CD4-positive, alpha-beta T cell (primary cell): ENCODE data around the gene SDK2. TPM values are rescaled to one million over a fixed set of nuclear protein-coding genes. Genes with fewer than 3 reads are reported as not detected.

ENCODE experiments used
- ATAC-seq: fragments of 200-7000 bp; cut with Tn5 transposase; one replicate; pipeline ENCODE4 v1.10.0; 2022; ENCODE audit warnings: mild to moderate bottlenecking; ENCODE audit not compliant: poor library complexity
- CTCF ChIA-PET: fragments of 350-600 bp; sonication (Branson Sonifier 250); formaldehyde crosslinking; loops from one replicate; lab custom pipeline; 2021; ENCODE audit warnings: antibody characterized with exemption, inconsistent platforms; lab: Charles Lee
- POLR2A ChIA-PET: fragments of 350-600 bp; sonication (Branson Sonifier 250); formaldehyde crosslinking; loops from one replicate; lab custom pipeline; 2021; ENCODE audit warnings: antibody characterized with exemption, inconsistent platforms; lab: Charles Lee
- DNase-seq, 14 experiments: peaks; one replicate each; pipeline ENCODE4 v3.0.0-alpha.2; 2013 to 2020; ENCODE audit warnings: mixed read lengths in 2 of 14
- H3K27ac ChIP-seq, 2 donors: one replicate each; pipeline versions ENCODE4 v1.5.1 to v1.7.0; 2013; ENCODE audit warnings: low read length in 2 of 2, low read depth in 1 of 2, mild to moderate bottlenecking in 1 of 2
- H3K27me3 ChIP-seq, 2 experiments: 1 replicate in 1 of 2; 2 replicates in 1 of 2; pipeline versions ENCODE4 v1.6.1 to v1.7.0; 2013; ENCODE audit warnings: low read length in 2 of 2, control low read depth in 1 of 2, mild to moderate bottlenecking in 1 of 2, moderate library complexity in 1 of 2; ENCODE audit not compliant: insufficient read depth in 2 of 2, control insufficient read depth in 1 of 2
- H3K36me3 ChIP-seq: one replicate; pipeline ENCODE4 v1.6.1; 2013; ENCODE audit warnings: low read length, control low read depth; ENCODE audit not compliant: insufficient read depth
- H3K4me1 ChIP-seq: one replicate; pipeline ENCODE4 v1.6.1; 2013; ENCODE audit warnings: low read length, control low read depth; ENCODE audit not compliant: insufficient read depth
- H3K4me3 ChIP-seq: one replicate; pipeline ENCODE4 v1.5.1; 2013; ENCODE audit warnings: mild to moderate bottlenecking, low read length, moderate library complexity
- H3K9me3 ChIP-seq, 2 experiments: 1 replicate in 1 of 2; 2 replicates in 1 of 2; pipeline versions ENCODE4 v1.6.1 to v1.7.0; 2013; ENCODE audit warnings: low read length in 2 of 2, mild to moderate bottlenecking in 2 of 2, control low read depth in 1 of 2, moderate library complexity in 1 of 2; ENCODE audit not compliant: control insufficient read depth in 1 of 2, insufficient read depth in 1 of 2
- H3K27ac Mint-ChIP-seq: one replicate; pipeline ENCODE4 v1.8.0; 2020; ENCODE audit warnings: mixed read lengths
- H3K27me3 Mint-ChIP-seq: one replicate; pipeline ENCODE4 v1.8.0; 2021; ENCODE audit warnings: mixed read lengths
- H3K36me3 Mint-ChIP-seq: one replicate; pipeline ENCODE4 v1.8.0; 2021; ENCODE audit warnings: low read depth, mixed read lengths
- H3K4me1 Mint-ChIP-seq: one replicate; pipeline ENCODE4 v1.8.0; 2021; ENCODE audit warnings: low read depth, mixed read lengths
- H3K4me3 Mint-ChIP-seq: one replicate; pipeline ENCODE4 v1.8.0; 2020; ENCODE audit warnings: mild to moderate bottlenecking, mixed read lengths
- H3K9me3 Mint-ChIP-seq: one replicate; pipeline ENCODE4 v1.8.0; 2020; ENCODE audit warnings: mixed read lengths
- intact Hi-C, 2 experiments: fragments of 100-400 bp; cut with DNase I in 1 of 2; cut with micrococcal nuclease in 1 of 2; formaldehyde crosslinking; loops; one replicate each; pipeline versions ENCODE4 v1.15.1 to v1.9.0; 2023 to 2025; cut with DNase I, micrococcal nuclease
- total RNA-seq, 174 experiments: library from RNA in 2 of 174; stranded (reverse) in 2 of 174; gene quantifications; one replicate each; pipeline ENCODE4 v1.2.3 and lab custom pipeline; 2021 to 2026
- TF ChIP-seq, protein P1 (sequence below): fragments of 200-600 bp; IDR thresholded peaks from one replicate; pipeline ENCODE4 v1.8.0; 2022; ENCODE audit warnings: antibody characterized with exemption, mild to moderate bottlenecking

Gene SDK2
- total RNA-seq, 2 experiments from 2014 or later: 8.1 to 8.2 TPM

- no peaks in the 10 kb centered on the region for H3K9me3 Mint-ChIP-seq
- no peak overlapping the region for H3K4me3 Mint-ChIP-seq
- H3K36me3 Mint-ChIP-seq: no peaks in the 10 kb centered on the region
Observed at GRCh38 chr17:73346501-73347162, 297.6 kb downstream of the SDK2 start.

DNA sequence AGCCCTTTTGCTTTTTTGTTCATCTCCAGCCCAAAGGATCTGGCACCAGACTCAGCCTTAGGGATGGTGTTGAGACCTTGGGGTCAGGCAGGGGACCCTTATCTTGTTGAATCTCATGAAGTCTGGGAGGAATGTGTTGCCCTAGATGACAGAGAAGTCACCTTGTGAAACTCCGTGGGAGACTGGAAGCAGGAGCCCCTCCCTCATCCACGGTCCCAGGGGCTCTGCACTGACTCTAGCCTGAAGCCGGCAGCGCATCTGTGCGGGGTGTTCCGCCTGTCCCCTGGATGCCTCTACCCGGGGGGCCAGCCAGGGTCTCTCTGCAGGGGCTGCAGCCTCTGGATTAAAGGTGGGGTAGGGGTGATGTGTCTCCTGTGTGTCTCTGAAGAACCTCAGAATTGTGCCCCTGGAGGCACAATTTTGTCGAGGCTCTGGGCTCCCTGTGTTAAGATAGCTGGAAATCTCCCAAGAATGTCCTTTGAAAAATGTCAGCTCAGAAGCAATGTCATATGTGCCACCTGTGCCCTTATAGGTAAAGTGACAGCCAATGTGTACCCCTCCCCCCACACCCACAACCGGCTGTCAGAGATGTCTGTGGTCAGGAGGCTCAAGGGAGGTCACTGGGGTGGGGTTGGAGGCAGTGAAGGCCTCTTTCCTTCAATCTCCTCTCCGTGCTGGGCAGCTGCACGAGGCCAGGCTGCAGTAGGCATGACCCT lies 300.3 kb downstream of the SDK2 start:
- ATAC-seq (no peak), DNase-seq (no peak)
- no peaks in the 10 kb centered on the region for H3K27me3 ChIP-seq
- no peaks in the 10 kb centered on the region for H3K36me3 Mint-ChIP-seq
- H3K27ac Mint-ChIP-seq: no peak overlapping the region
- ChIA-PET POLR2A (no interaction called here), CTCF (no interaction called here)
- H3K4me1 ChIP-seq: no peaks in the 10 kb centered on the region
- no peak overlapping the region for H3K4me3 ChIP-seq
- H3K4me3 Mint-ChIP-seq: no peak overlapping the region
- H3K36me3 ChIP-seq: no peaks in the 10 kb centered on the region
- intact Hi-C loops: no loop called here
- H3K27me3 Mint-ChIP-seq: no peaks in the 10 kb centered on the region
- no peaks in the 10 kb centered on the region for H3K4me1 Mint-ChIP-seq
- H3K9me3 Mint-ChIP-seq: no peaks in the 10 kb centered on the region
- TF ChIP-seq, protein P1, sequence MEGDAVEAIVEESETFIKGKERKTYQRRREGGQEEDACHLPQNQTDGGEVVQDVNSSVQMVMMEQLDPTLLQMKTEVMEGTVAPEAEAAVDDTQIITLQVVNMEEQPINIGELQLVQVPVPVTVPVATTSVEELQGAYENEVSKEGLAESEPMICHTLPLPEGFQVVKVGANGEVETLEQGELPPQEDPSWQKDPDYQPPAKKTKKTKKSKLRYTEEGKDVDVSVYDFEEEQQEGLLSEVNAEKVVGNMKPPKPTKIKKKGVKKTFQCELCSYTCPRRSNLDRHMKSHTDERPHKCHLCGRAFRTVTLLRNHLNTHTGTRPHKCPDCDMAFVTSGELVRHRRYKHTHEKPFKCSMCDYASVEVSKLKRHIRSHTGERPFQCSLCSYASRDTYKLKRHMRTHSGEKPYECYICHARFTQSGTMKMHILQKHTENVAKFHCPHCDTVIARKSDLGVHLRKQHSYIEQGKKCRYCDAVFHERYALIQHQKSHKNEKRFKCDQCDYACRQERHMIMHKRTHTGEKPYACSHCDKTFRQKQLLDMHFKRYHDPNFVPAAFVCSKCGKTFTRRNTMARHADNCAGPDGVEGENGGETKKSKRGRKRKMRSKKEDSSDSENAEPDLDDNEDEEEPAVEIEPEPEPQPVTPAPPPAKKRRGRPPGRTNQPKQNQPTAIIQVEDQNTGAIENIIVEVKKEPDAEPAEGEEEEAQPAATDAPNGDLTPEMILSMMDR: no peak
- H3K9me3 ChIP-seq: no peaks in the 10 kb centered on the region
- no peak overlapping the region for H3K27ac ChIP-seq

More at GRCh38 chr17:73346501-73347162, 297.6 kb downstream of the SDK2 start:
- POLR2A ChIA-PET: no interaction called here
- Histone ChIP-seq H3K4me1 (no peaks in the 10 kb centered on the region), H3K9me3 (no peaks in the 10 kb centered on the region), H3K36me3 (no peaks in the 10 kb centered on the region), H3K27ac (no peak overlapping the region), H3K4me3 (no peak overlapping the region), H3K27me3 (no peaks in the 10 kb centered on the region)
- DNase-seq (no peak), ATAC-seq (no peak)
- TF ChIP-seq, protein P1: no peak
- CTCF ChIA-PET: no interaction called here
- Mint-ChIP-seq H3K27ac (no peak overlapping the region), H3K4me1 (no peaks in the 10 kb centered on the region), H3K27me3 (no peaks in the 10 kb centered on the region)
- intact Hi-C loops: no loop called here

- ATAC-seq (no peak), DNase-seq (no peak)
- no peaks in the 10 kb centered on the region for H3K27me3 ChIP-seq
- Mint-ChIP-seq H3K36me3 (no peaks in the 10 kb centered on the region), H3K27ac (no peak overlapping the region), H3K4me3 (no peak overlapping the region), H3K9me3 (no peaks in the 10 kb centered on the region), H3K4me1 (no peaks in the 10 kb centered on the region), H3K27me3 (no peaks in the 10 kb centered on the region)
- H3K4me1 ChIP-seq: no peaks in the 10 kb centered on the region
- H3K36me3 ChIP-seq: no peaks in the 10 kb centered on the region
- H3K9me3 ChIP-seq: no peaks in the 10 kb centered on the region
- CTCF ChIA-PET: no interaction called here
- intact Hi-C loops: no loop called here
- TF ChIP-seq, protein P1: no peak
- H3K4me3 ChIP-seq: no peak overlapping the region
- no peak overlapping the region for H3K27ac ChIP-seq
- POLR2A ChIA-PET: no interaction called here
Observed at GRCh38 chr17:73343168-73343634, 301.0 kb downstream of the SDK2 start.
